OCI-LY1 (cell line): Measurements from ENCODE around the gene PLSCR4.

Source experiments
- H2AFZ ChIP-seq: fragments of 200-600 bp; sonication (generic), shearing (Covaris generic); 2 replicates; pipeline ENCODE4 v1.6.0; 2014; ENCODE audit warnings: antibody characterized with exemption, mild to moderate bottlenecking, low read length
- H3F3A ChIP-seq: fragments of 200-600 bp; sonication (generic), shearing (Covaris generic); 2 replicates; pipeline ENCODE4 v1.6.0; 2014; ENCODE audit warnings: mild to moderate bottlenecking, antibody characterized with exemption, low read length, moderate library complexity; ENCODE audit not compliant: insufficient read depth
- H3K27ac ChIP-seq: fragments of 200-600 bp; sonication (generic); 2 replicates; pipeline ENCODE4 v1.5.1; 2014; ENCODE audit warnings: low read length, mixed run types, mild to moderate bottlenecking, low read depth; ENCODE audit not compliant: poor library complexity, severe bottlenecking
- H3K27me3 ChIP-seq: fragments of 200-600 bp; sonication (generic); 2 replicates; pipeline ENCODE4 v1.6.0; 2014; ENCODE audit warnings: antibody characterized with exemption, mild to moderate bottlenecking, low read length, moderate library complexity; ENCODE audit not compliant: insufficient read depth
- H3K36me3 ChIP-seq: fragments of 200-600 bp; sonication (generic); 2 replicates; pipeline ENCODE4 v1.6.1; 2014; ENCODE audit warnings: mild to moderate bottlenecking, antibody characterized with exemption, low read length, moderate library complexity, mixed read lengths; ENCODE audit not compliant: insufficient read depth
- H3K4me1 ChIP-seq: fragments of 200-600 bp; sonication (generic); 2 replicates; pipeline ENCODE4 v1.5.1; 2014; ENCODE audit warnings: mild to moderate bottlenecking, low read length, moderate library complexity; ENCODE audit not compliant: insufficient read depth, severe bottlenecking
- H3K4me2 ChIP-seq: fragments of 200-600 bp; sonication (generic), shearing (Covaris generic); 2 replicates; pipeline ENCODE4 v1.6.1; 2014; ENCODE audit warnings: low read length
- H3K4me3 ChIP-seq: fragments of 200-600 bp; sonication (generic); 2 replicates; pipeline ENCODE4 v1.5.1; 2014; ENCODE audit warnings: low read length, low read depth, mild to moderate bottlenecking, mixed read lengths; ENCODE audit not compliant: poor library complexity, severe bottlenecking
- H3K79me2 ChIP-seq: fragments of 200-600 bp; shearing (Covaris generic); 2 replicates; pipeline ENCODE4 v1.6.1; 2016; ENCODE audit warnings: mixed run types, low read length, mixed read lengths; ENCODE audit not compliant: insufficient read depth
- H3K9ac ChIP-seq: fragments of 200-600 bp; sonication (generic), shearing (Covaris generic); 2 replicates; pipeline ENCODE4 v1.6.1; 2014; ENCODE audit warnings: mild to moderate bottlenecking, low read length, mixed read lengths
- H3K9me2 ChIP-seq: fragments of 200-600 bp; sonication (generic), shearing (Covaris generic); 2 replicates; pipeline ENCODE4 v1.6.1; 2014; ENCODE audit warnings: low read depth, mild to moderate bottlenecking, low read length, mixed read lengths
- H3K9me3 ChIP-seq: fragments of 200-600 bp; shearing (Covaris generic); 2 replicates; pipeline ENCODE4 v1.6.1; 2014; ENCODE audit warnings: low read length, mixed read lengths
- H4K20me1 ChIP-seq: fragments of 200-600 bp; sonication (generic), shearing (Covaris generic); 2 replicates; pipeline ENCODE4 v1.6.0; 2016; ENCODE audit warnings: mild to moderate bottlenecking, low read length; ENCODE audit not compliant: insufficient read depth
- EZH2 ChIP-seq: fragments of 200-600 bp; sonication (generic), shearing (Covaris generic); IDR thresholded peaks from 2 replicates; pipeline ENCODE4 v1.8.0; 2017; ENCODE audit warnings: borderline replicate concordance, mixed run types, mild to moderate bottlenecking, antibody characterized with exemption, low read length, moderate library complexity, mixed read lengths
- TF ChIP-seq, protein P1 (sequence below): fragments of 200-600 bp; sonication (generic), shearing (Covaris generic); IDR thresholded peaks from 2 replicates; pipeline ENCODE4 v1.5.1; 2017; ENCODE audit warnings: mild to moderate bottlenecking, antibody characterized with exemption, low read length, moderate library complexity, mixed read lengths

PLSCR4 gene

DNA sequence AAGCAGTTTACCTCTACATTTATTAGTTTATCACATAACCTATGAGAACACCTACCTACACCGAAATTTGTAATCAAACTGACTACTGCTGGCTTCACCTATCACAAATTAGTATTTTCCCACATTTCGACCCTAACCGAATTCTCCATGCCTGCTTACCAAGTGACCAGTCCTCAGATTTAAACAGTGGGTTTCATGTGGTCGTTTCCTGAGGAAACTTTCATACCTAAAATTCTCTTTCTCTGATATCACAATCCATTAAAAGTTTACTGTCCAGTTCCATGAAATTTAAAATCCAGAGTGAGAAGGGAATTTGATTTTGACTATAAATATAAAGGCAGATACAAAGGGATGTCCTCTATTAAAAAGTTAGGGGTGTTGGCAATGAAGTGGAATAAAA, 91.9 kb downstream of the PLSCR4 start:
- H3K9ac ChIP-seq = no peak overlapping the region
- H3K27ac ChIP-seq = no peak overlapping the region
- no peaks in the 10 kb centered on the region for H3K4me1 ChIP-seq
- no peaks in the 10 kb centered on the region for H3F3A ChIP-seq
- no peak overlapping the region for H3K4me3 ChIP-seq
- H2AFZ ChIP-seq = no peak overlapping the region
- no peaks in the 10 kb centered on the region for H3K27me3 ChIP-seq
- no peaks in the 10 kb centered on the region for H3K9me3 ChIP-seq
- TF ChIP-seq, protein P1, sequence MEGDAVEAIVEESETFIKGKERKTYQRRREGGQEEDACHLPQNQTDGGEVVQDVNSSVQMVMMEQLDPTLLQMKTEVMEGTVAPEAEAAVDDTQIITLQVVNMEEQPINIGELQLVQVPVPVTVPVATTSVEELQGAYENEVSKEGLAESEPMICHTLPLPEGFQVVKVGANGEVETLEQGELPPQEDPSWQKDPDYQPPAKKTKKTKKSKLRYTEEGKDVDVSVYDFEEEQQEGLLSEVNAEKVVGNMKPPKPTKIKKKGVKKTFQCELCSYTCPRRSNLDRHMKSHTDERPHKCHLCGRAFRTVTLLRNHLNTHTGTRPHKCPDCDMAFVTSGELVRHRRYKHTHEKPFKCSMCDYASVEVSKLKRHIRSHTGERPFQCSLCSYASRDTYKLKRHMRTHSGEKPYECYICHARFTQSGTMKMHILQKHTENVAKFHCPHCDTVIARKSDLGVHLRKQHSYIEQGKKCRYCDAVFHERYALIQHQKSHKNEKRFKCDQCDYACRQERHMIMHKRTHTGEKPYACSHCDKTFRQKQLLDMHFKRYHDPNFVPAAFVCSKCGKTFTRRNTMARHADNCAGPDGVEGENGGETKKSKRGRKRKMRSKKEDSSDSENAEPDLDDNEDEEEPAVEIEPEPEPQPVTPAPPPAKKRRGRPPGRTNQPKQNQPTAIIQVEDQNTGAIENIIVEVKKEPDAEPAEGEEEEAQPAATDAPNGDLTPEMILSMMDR = no peak
- no peak for TF ChIP-seq EZH2
- H3K79me2 ChIP-seq = no peaks in the 10 kb centered on the region
- no peaks in the 10 kb centered on the region for H3K36me3 ChIP-seq
- no peaks in the 10 kb centered on the region for H3K9me2 ChIP-seq
- H3K4me2 ChIP-seq = no peak overlapping the region
- H4K20me1 ChIP-seq = no peaks in the 10 kb centered on the region

GRCh38 chr3:146157325-146158060, 93.4 kb downstream of the PLSCR4 start:
- Histone ChIP-seq H3F3A (no peaks in the 10 kb centered on the region), H3K4me1 (no peaks in the 10 kb centered on the region), H3K79me2 (no peaks in the 10 kb centered on the region), H3K4me2 (no peak overlapping the region), H3K27ac (no peak overlapping the region), H3K9me2 (no peaks in the 10 kb centered on the region), H3K36me3 (no peaks in the 10 kb centered on the region), H3K9me3 (no peaks in the 10 kb centered on the region), H4K20me1 (no peaks in the 10 kb centered on the region), H3K4me3 (no peak overlapping the region), H3K27me3 (no peaks in the 10 kb centered on the region), H3K9ac (no peak overlapping the region), H2AFZ (no peak overlapping the region)
- TF ChIP-seq, protein P1 = no peak
- TF ChIP-seq EZH2 = no peak

DNA sequence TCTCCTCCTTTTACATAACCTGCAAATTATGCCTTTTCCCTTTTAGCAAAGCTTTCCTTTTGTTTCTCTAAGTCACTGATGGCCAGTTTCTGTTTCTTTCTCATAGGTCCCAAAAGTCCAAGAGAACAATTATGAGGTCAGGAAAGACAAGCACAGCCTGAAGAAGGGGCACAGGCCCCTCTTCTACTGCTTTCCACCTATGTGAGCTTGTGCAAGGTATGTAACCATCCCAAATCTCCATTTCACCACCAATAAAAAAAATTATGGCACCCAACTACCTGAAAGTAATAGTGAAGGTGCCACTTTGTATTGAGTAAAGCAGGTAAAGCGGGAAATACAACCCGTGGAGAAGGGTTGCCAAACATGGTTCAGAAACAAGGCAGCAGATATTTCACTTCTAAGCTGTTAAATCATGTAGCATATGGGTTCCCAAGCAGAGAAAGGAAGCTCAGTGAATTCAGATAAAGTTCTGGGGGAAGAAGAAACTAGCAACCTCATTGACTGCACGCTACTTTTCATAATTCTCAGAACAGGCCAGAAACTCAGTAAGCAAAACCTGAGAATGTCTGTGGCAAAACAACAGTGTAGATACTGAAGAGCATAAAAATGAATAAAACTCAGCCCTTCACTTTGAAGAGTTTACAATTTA, 94.1 kb downstream of the PLSCR4 start:
- no peaks in the 10 kb centered on the region for H3F3A ChIP-seq
- no peak overlapping the region for H3K4me3 ChIP-seq
- no peak overlapping the region for H2AFZ ChIP-seq
- H3K9me2 ChIP-seq = no peaks in the 10 kb centered on the region
- H3K27ac ChIP-seq = no peak overlapping the region
- H3K4me2 ChIP-seq = no peak overlapping the region
- no peaks in the 10 kb centered on the region for H3K36me3 ChIP-seq
- H3K27me3 ChIP-seq = no peaks in the 10 kb centered on the region
- H3K4me1 ChIP-seq = no peaks in the 10 kb centered on the region
- no peaks in the 10 kb centered on the region for H3K79me2 ChIP-seq
- no peak for TF ChIP-seq EZH2
- TF ChIP-seq, protein P1 = no peak
- H4K20me1 ChIP-seq = no peaks in the 10 kb centered on the region
- H3K9ac ChIP-seq = no peak overlapping the region
- H3K9me3 ChIP-seq = no peaks in the 10 kb centered on the region
